ENCODE data around the gene PLA2G1B. TPM values are rescaled to one million over a fixed set of nuclear protein-coding genes. Genes with fewer than 3 reads are reported as not detected.
"Not testable (repeated sequence)": the region's sequence is repeated elsewhere in the genome, so short reads cannot be mapped to it uniquely, and the experiment has no call there.

PLA2G1B gene
- total RNA-seq, 1 donor from 2014 or later, result 0.42 TPM

GRCh38 chr12:120343039-120343537 lies 15.5 kb upstream of the PLA2G1B start:
- Mint-ChIP-seq H3K36me3 (ENCODE audit: low read depth) (no peaks in the 10 kb centered on the region), H3K27me3 (ENCODE audit: low read depth) (peaks cover under 1% of the 10 kb centered on the region), H3K27ac (ENCODE audit: unreplicated experiment) (no peak overlapping the region), H3K4me3 (ENCODE audit: unreplicated experiment) (no peak overlapping the region), H3K4me1 (ENCODE audit: low read depth) (no peaks in the 10 kb centered on the region), H3K9me3 (ENCODE audit: low read depth) (peaks cover under 1% of the 10 kb centered on the region)
- no peak for DNase-seq (ENCODE audit: low spot score)
- TF ChIP-seq, protein P1, sequence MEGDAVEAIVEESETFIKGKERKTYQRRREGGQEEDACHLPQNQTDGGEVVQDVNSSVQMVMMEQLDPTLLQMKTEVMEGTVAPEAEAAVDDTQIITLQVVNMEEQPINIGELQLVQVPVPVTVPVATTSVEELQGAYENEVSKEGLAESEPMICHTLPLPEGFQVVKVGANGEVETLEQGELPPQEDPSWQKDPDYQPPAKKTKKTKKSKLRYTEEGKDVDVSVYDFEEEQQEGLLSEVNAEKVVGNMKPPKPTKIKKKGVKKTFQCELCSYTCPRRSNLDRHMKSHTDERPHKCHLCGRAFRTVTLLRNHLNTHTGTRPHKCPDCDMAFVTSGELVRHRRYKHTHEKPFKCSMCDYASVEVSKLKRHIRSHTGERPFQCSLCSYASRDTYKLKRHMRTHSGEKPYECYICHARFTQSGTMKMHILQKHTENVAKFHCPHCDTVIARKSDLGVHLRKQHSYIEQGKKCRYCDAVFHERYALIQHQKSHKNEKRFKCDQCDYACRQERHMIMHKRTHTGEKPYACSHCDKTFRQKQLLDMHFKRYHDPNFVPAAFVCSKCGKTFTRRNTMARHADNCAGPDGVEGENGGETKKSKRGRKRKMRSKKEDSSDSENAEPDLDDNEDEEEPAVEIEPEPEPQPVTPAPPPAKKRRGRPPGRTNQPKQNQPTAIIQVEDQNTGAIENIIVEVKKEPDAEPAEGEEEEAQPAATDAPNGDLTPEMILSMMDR (IDR thresholded peaks at IDR 0.05), result no peak

- Mint-ChIP-seq H3K27me3 (ENCODE audit: low read depth) (peaks cover 1% of the 10 kb centered on the region), H3K27ac (ENCODE audit: unreplicated experiment) (no peak overlapping the region), H3K36me3 (ENCODE audit: low read depth) (no peaks in the 10 kb centered on the region), H3K4me1 (ENCODE audit: low read depth) (no peaks in the 10 kb centered on the region), H3K4me3 (ENCODE audit: unreplicated experiment) (no peak overlapping the region), H3K9me3 (ENCODE audit: low read depth) (peaks cover 7% of the 10 kb centered on the region)
- TF ChIP-seq, protein P1 (IDR thresholded peaks at IDR 0.05), result no peak
- no peak for DNase-seq (ENCODE audit: low spot score)
These were observed 14.8 kb upstream of the PLA2G1B start for GRCh38 chr12:120342175-120343038.

DNA sequence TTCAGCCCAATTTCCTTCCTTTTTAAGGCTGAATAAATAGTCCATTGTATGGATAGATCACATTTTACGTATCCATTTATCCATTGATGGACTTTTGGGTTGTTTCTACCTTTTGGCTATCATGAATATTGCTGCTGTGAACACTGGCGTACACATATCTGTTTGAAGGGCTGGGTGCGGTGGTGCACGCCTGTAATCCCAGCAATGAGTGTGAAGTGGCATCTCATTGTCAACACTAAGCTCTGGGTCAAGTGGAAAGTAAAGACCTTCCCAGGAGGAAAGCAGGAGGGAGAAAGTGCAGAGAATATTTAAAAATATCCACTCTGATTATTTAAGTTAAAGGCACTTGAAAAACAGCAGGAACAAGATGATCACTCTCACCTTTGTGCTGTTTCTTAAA lies 11.7 kb upstream of the PLA2G1B start:
- DNase-seq (ENCODE audit: low spot score), result no peak
- Mint-ChIP-seq H3K9me3 (ENCODE audit: low read depth) (peaks cover 9% of the 10 kb centered on the region), H3K36me3 (ENCODE audit: low read depth) (peaks cover 3% of the 10 kb centered on the region), H3K4me3 (ENCODE audit: unreplicated experiment) (no peak overlapping the region), H3K4me1 (ENCODE audit: low read depth) (peaks cover 4% of the 10 kb centered on the region), H3K27ac (ENCODE audit: unreplicated experiment) (no peak overlapping the region), H3K27me3 (ENCODE audit: low read depth) (peaks cover 1% of the 10 kb centered on the region)
- TF ChIP-seq, protein P1 (IDR thresholded peaks at IDR 0.05), result no peak

- DNase-seq (ENCODE audit: low spot score), result no peak
- TF ChIP-seq, protein P1 (IDR thresholded peaks at IDR 0.05), result no peak
- Mint-ChIP-seq H3K27me3 (ENCODE audit: low read depth) (peaks cover 1% of the 10 kb centered on the region), H3K9me3 (ENCODE audit: low read depth) (peaks cover 9% of the 10 kb centered on the region), H3K4me3 (ENCODE audit: unreplicated experiment) (no peak overlapping the region), H3K4me1 (ENCODE audit: low read depth) (peaks cover 4% of the 10 kb centered on the region), H3K27ac (ENCODE audit: unreplicated experiment) (no peak overlapping the region), H3K36me3 (ENCODE audit: low read depth) (peaks cover 3% of the 10 kb centered on the region)
These were observed 10.2 kb upstream of the PLA2G1B start for GRCh38 chr12:120337730-120338129.

- not testable (repeated sequence) for H3K9me3 Mint-ChIP-seq (ENCODE audit: low read depth); H3K27me3 Mint-ChIP-seq (ENCODE audit: low read depth); DNase-seq (ENCODE audit: low spot score); H3K27ac Mint-ChIP-seq (ENCODE audit: unreplicated experiment); H3K4me3 Mint-ChIP-seq (ENCODE audit: unreplicated experiment); H3K36me3 Mint-ChIP-seq (ENCODE audit: low read depth); H3K4me1 Mint-ChIP-seq (ENCODE audit: low read depth)
These were observed 8.8 kb upstream of the PLA2G1B start for GRCh38 chr12:120336392-120336791.
